GM18526 (cell line): ENCODE results near the gene TEX22.

Source experiments
- POLR2A ChIP-seq: IDR thresholded peaks from 3 replicates; pipeline ENCODE4 v1.6.1; 2011; ENCODE audit not compliant: insufficient read length; ENCODE audit errors: extremely low read depth

The TEX22 gene

DNA sequence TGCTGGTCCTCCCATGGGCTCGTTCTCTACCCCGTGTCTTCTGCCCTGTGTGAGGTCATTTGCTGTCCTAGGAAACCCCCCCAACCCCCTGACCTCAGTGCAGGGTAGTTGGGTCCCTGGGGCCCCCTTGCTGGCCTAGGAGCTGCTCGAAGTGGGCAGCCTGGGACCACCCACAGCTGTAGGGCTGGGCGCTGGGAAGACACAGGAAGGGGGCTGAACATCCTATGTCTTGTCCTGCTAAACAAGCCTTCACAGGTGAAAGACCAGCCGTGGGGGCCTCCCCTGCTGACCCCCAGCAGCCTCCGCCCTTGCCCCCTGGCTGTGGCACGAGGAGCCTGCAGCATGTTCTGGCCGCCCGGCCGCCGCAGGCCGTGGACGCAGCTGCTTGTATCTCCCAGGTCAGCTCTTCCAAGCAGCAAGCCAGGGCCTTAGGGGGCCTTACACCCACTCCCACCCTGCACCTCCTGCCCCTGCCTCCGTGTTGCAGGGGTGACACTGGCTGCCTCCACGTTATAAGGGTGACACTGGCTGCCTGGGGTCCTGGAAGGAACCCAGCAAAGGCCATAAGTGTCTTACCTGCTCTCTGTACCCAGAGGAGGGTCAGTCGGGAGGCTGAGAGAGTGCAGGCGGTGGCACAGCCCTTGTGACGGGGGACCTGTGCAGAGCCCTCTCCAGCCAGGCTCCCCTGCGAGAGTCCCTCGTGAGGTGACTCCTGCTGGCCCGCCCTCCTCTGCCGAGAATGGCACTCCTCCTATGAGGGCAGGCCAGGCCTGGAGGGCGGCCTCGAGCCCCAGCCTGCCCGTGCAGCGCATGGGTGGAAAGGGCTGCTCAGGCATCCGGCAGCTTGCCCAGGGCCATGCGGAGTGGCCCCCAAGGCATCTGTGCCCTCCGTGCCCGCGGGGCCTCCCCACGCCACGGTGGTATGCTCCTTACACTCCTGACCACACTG, 11.5 kb upstream of the TEX22 start:
- no peak for TF ChIP-seq POLR2A

DNA sequence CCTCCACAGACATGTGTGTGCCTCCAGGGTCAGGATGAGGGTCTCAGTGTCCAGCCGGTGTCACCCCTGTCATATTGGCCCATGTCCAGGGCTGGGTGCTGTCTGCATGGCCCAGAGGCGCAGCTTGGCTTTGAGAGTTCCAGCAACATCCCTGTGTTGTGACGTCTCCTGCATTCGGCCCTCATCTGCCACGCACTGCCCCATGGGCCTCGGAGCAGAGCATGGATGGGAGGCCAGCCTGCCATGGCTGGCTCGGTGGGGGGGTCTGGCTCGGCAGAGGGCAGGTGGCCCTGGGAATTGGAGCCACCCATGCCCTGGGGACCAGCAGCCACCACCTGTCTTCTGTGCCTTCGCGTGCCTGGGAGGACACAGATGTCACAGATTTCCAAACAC, 10.8 kb upstream of the TEX22 start:
- TF ChIP-seq POLR2A: no peak

DNA sequence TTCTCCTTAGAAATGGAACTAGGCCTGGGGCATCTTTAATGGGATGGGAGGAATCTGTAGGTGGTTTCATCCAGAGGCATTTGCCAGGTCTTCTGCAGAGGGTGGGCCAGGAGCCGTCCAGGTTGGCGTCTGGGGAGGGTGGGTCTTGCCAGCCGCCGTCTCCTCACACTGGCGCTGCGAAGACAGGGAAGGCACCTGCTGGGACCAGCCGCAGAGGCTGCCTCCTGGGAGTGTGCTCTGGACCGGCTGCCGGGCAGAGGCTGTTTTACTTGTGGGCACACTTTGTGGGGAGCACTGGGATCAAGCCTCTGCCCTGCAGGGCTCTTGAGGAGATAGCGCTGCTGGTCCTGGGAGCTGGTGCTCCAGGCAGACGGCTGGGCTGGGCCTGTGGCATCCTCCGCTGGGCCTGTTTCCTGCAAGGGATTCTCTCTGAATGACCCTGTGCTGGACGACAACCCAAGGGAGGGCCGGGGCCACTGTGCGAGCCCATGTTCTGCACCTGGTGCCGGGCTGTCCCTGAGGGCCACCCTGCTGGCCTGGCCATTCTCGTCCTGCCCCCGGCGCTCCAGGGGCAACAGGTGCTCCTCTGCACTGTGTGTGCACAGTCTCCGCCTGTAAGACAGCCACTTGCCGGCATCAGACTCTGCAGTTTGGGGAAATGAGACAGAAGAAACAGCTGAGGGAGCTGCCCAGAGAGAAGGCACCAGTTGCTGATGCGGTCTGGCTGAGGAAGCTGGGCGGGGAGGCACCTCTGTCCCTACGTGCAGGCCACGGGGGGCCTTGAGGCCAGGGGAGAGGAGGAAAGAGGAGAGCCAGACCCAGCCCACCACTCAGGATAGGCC, 10.0 kb upstream of the TEX22 start:
- TF ChIP-seq POLR2A: no peak

DNA sequence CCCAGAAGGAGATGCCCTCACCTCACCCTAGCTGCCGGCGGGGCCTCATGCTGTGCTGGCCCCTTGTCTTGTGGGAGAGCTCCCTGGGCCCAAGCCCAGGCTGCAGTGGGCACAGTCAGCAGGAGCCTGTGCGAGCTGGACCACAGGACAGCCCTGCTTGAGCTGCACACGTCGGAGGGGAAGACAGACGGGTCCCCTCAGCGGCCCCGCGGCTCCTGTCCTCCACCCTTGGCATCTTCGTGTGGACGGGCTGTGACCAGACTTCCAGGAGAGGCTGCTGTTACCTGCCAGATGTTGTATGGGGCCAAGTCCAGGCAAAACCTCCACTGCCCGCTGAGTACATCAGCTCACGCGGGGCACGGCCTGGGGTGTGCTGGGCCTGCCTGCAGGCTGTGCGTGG, 9.4 kb upstream of the TEX22 start:
- no peak for TF ChIP-seq POLR2A

DNA sequence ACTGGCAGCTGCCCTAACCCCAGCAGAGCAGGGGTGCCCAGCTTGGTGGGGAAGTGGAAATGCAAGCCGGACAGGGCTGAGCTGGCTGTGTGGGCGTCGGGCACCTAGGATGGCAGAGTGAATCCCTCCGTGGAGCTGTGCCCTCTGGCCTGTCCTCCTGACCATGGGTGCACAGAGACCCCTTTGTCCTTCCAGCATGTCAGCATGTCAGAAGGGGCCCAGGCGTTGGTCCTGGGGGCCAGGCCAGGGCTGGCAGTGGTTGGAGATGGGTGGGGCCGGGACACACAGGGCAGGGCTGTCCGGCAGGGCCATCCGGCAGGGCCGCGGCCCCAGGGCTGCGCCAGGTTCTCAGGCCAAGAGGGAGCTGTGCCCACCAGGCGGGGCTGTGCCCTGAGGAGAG, 8.8 kb upstream of the TEX22 start:
- no peak for TF ChIP-seq POLR2A

DNA sequence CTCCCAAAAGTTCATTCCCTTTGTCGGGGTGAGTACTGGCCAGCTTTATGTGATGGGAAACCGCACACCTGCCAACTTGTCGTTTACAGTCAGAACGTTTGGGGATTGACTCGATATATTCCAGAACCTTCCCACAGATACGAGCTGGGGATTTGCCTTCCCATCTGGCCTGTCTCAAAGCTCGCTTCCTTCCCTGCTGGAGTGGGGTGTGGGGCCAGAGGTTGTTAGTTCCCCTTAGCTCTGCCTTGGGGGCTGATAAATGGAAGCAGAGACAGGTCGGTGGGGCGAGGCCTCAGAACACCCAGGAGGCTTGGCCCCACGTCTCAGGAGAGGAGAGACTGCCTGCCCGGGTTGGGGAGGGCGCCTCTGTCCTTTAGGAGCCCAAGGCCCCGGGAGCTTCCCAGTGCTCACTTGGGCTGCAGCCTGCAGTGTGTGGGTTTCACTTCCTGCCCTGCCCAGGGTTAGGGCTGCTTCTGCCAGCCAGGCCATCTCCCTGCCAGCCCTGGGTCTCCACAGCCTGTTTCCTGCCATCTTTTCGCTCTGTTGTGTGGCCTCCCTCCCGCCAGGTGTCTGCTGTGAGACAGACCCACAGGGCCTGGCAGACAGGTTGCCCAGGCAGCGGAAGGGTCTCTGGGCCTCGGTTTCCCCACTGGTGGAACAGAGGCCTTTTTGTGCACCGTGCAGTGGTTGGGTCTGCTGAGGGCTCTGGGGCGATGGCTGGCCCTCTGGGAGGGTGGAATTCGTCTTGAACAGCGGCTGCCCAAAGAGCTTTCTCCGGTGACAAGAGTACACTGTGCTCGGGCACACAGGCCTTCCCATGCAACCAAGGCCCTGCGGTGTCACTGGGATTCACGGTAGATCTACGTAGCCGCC, 8.1 kb upstream of the TEX22 start:
- no peak for TF ChIP-seq POLR2A

DNA sequence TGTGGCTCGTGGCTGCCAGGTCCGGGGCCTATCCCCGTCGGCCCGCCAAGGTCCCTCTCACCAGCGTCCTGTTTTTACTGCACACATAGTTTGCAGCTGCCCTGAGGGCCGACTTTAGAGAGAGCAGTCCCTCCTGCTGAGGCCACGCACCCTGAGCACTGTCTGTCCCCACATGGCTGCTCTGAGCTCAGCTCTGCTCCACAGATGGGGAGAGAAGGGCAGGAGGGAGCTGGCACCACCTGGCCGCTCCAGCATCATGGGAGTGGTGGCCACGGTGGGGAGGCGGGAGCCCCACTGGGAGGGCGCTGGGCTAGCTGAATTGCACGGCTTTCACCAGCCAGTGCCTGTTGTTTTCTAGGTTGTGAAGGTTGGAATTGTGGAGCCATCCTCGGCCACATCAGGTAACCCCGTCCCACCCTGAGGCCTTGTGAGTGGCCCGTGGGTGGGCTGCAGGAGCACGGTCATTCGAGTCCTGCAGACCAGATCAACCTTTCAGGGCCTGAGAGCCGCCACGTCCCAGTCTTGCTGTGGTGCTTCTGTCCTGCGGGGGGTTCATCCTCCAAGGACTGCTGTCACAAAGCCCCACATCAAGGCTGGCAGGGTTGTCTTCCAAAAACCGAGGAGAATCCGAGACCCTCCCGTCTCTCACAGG, 7.4 kb upstream of the TEX22 start:
- no peak for TF ChIP-seq POLR2A

DNA sequence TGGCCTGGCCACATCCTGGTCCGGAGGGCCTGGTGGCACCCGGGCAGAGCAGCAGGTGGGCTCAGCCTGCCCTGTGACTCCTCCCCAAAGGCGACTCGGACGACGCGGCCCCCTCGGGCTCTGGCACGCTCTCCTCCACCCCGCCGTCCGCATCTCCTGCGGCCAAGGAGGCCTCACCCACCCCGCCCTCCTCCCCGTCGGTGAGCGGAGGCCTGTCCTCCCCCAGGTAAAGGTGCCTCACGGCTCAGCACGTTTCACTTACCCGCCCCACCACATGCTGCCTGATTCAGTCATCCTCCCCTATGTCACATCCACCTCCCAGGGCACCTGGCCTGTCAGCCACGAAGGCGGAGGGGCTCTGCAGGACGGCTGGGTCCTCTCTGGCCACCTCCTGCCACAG, 6.8 kb upstream of the TEX22 start:
- no peak for TF ChIP-seq POLR2A

DNA sequence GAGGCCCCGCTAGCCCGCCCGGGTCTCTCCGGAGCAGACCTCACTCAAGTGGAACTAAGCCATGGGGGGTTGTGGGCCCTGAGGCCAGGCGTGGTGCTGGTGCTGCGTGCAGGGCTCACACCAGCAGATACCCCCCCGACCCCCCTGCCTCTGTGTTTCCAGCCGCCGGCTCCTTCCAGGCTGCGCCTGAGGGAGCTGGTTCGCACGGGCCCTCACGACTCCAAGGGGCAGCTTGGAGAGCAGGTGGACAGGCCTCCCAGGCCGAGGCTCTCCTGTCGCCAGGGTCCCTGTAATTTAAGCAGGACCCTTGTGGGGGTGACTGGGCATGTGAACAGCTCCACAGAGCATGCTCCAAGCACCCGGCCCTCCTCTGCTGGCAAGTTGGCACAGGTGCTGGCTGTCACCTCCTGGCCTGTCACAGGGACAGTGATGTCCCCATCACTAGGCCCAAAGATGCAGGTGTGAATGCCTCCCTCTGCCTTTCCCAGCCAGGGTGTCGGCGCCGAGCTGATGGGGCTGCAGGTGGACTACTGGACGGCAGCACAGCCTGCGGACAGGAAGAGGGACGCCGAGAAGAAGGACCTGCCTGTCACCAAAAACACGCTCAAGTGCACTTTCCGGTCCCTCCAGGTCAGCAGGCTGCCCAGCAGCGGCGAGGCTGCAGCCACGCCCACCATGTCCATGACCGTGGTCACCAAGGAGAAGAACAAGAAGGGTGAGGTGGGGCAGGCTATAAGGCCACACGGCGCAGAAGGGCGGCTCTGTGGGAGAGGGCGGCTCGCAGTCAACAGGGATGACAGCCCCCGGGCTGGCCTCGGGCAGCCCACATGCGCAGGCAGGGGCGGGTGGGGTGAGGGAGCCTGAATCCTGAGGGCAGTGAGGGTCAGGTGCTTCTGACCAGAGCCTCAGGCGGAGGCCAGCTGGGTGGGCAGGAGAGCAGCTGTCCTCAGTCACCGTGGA, 5.9 kb upstream of the TEX22 start:
- TF ChIP-seq POLR2A: no peak

DNA sequence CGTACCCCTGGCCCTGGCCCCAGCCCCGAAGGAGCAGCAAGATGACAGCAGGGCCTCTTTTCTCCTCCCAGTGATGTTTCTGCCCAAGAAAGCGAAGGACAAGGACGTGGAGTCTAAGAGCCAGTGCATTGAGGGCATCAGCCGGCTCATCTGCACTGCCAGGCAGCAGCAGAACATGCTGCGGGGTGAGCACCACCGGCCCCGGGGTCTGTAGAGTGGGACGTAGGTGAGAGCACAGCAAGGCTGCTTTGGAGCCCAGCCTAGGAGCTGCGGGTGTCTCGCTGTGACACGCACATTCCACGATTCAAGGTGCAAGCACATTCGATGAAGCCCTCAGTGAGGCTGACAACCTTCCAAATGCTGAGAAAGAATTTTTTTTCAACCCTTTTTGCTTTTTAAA, 5.2 kb upstream of the TEX22 start:
- no peak for TF ChIP-seq POLR2A

DNA sequence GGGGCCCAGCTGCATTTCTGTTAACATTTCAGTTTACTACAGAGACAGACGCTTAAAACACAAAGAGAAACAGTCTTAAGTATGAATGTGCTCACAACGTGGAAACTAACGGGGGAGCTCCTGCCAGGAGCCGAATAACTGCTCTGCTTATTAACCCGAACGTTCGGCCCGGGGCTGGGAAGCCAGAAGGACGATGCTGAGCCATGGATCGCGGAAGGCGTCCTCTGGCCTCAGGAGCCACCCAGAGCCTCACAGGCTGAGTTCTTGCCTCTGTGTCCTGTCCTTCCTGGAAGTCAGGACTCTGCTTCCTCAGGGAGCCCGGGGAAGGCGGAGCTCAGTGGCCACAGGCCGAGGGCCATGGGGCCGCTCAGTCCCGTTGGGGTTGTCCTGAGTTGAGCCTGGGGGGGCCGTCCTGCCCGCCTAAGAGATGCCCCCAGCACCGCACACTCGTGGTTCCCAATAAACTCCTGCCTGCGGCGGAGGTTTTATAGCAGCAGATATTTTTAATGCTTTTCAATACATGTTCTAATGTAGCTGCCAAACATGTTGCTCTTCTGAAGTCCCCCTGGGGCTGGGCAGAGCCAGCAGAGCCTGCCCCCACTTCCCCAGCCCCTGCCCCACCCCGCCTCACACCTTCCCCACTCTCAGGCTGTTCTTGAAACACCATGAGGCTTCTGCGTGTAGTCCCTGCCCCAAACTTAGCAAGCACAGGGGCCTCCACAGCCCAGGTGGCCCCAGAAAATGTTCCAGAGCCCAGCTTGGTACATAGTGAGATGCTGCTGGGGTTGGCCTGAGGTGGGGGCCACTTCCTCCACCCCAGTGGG, 3.4 kb upstream of the TEX22 start:
- TF ChIP-seq POLR2A: no peak

DNA sequence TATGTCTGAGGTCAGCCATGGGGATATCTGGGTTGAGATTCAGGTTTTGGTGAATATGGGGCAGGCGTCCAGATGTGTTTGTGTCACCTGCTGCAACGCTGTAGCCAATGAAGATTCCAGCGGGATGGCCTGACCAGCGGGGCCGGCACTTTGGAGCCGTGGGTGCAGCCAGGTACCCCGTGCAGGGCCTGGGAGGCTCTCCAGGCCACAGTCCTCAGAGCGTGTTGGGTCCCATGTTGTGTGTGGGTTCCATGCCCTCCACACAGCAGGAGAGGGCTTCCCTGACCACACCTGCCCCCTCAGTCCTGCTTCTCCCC, 2.8 kb upstream of the TEX22 start:
- TF ChIP-seq POLR2A: no peak

DNA sequence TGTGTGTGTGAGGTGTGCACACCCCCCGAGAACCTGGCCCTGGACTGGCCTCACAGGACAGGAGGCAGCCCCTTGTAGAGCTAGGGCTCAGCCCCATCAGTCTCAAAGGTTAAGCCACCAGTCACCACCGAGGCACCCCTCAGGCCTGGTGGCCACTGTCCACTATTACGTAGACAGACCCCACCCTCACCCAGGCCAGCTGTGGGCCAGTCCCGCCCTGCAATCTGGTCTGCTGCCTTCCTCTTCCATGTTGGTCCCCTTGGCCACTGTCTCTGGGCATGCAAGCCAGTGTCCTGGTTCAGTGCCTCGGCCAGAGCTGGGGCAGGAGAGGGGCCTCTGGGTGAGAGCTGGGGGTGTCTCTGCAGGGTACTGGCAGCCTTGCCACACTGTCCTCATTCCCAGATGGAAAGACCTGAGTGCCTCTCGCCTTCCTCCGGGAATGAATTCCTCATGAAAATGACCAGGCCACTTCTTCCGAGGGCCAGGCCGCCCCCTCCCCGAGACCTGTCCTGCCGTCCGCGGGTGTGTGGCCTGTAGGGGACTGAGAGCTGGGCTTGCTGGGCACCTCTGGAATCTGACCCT, 897 bp upstream of the TEX22 start:
- no peak for TF ChIP-seq POLR2A
